ENCODE results near the gene WDFY4.

WDFY4 gene

GRCh38 chr10:48926764-48927540 is 242.3 kb downstream of the WDFY4 start:
- no peak overlapping the region for H3K27ac ChIP-seq
- DNase-seq (ENCODE audit: low read depth, low spot score) = no peak

GRCh38 chr10:48929413-48929990 is 244.8 kb downstream of the WDFY4 start:
- H3K27ac ChIP-seq = no peak overlapping the region
- no peak for DNase-seq (ENCODE audit: low read depth, low spot score)

- DNase-seq (ENCODE audit: low read depth, low spot score) = no peak
- no peak overlapping the region for H3K27ac ChIP-seq
Measured at GRCh38 chr10:48931188-48931587, 246.5 kb downstream of the WDFY4 start.

GRCh38 chr10:48932831-48933664 is 248.4 kb downstream of the WDFY4 start:
- no peak overlapping the region for H3K27ac ChIP-seq
- no peak for DNase-seq (ENCODE audit: low read depth, low spot score)

GRCh38 chr10:48934672-48935501 is 250.2 kb downstream of the WDFY4 start:
- no peak for DNase-seq (ENCODE audit: low read depth, low spot score)

GRCh38 chr10:48935577-48935976 is 250.9 kb downstream of the WDFY4 start:
- no peak overlapping the region for H3K27ac ChIP-seq
- no peak for DNase-seq (ENCODE audit: low read depth, low spot score)

More at GRCh38 chr10:48934672-48935501, 250.2 kb downstream of the WDFY4 start:
- no peak overlapping the region for H3K27ac ChIP-seq

DNA sequence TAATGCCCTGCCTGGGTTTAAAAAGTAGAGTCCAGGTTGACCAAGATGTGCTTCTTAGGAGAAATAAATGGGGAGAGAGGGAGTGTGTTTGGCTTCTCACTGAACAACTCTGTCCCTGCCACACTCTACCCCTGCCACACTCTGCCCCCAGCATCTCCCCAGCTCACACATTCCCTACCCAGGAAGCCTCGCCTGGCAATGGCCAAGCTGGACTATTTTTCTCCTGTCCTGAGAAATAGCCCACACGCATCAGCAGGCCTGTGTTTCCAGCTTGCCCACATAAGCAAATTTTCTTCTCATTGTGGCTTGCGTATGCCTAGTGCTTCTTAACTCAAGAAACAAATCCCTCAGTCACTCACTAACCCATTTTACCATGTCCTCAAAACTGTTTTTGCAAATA is 253.1 kb downstream of the WDFY4 start:
- no peak for DNase-seq (ENCODE audit: low read depth, low spot score)
- H3K27ac ChIP-seq = no peak overlapping the region

DNA sequence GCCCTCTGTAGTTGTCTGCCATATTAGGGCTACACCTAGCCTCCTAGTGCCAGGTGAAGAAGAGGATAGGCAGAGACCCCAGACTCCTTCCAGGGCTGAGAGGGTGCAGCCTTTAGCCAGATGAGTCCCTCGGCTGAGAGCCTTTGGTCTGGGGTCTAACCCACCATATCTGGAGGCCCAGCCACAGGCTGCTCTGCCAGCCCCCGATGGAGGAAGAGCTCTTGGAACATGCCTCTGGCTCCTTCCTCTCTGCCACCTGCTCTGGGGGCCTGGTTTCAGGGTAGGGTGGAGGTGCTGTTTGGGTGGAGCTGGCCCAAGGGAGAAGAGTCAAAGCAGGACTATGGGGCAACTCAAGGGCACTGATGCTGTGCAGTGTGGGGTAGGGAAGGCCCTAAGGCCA is 253.6 kb downstream of the WDFY4 start:
- H3K27ac ChIP-seq = no peak overlapping the region
- DNase-seq (ENCODE audit: low read depth, low spot score) = no peak

GRCh38 chr10:48938990-48939536 is 254.4 kb downstream of the WDFY4 start:
- H3K27ac ChIP-seq = no peak overlapping the region
- DNase-seq (ENCODE audit: low read depth, low spot score) = no peak

GRCh38 chr10:48939790-48940325 is 255.2 kb downstream of the WDFY4 start, which contains the start of gene LRRC18:
Gene LRRC18, minus strand, starts transcription at chr10:48939840. Its CDS starts 25,685 bp downstream, at chr10:48914155.
- no peak for DNase-seq (ENCODE audit: low read depth, low spot score)
- no peak within 1 kb of the TSS for H3K27ac ChIP-seq

GRCh38 chr10:48940372-48940771 is 255.7 kb downstream of the WDFY4 start:
- no peak overlapping the region for H3K27ac ChIP-seq
- DNase-seq (ENCODE audit: low read depth, low spot score) = no peak

GRCh38 chr10:48940958-48941357 is 256.3 kb downstream of the WDFY4 start:
- no peak overlapping the region for H3K27ac ChIP-seq
- no peak for DNase-seq (ENCODE audit: low read depth, low spot score)

- H3K27ac ChIP-seq = no peak overlapping the region
- no peak for DNase-seq (ENCODE audit: low read depth, low spot score)
Measured at GRCh38 chr10:48941427-48942075, 256.9 kb downstream of the WDFY4 start.

- no peak overlapping the region for H3K27ac ChIP-seq
- no peak for DNase-seq (ENCODE audit: low read depth, low spot score)
Measured at GRCh38 chr10:48943096-48943495, 258.4 kb downstream of the WDFY4 start.

GRCh38 chr10:48944171-48944570 is 259.5 kb downstream of the WDFY4 start:
- DNase-seq (ENCODE audit: low read depth, low spot score) = no peak
- H3K27ac ChIP-seq = no peak overlapping the region

- no peak for DNase-seq (ENCODE audit: low read depth, low spot score)
- H3K27ac ChIP-seq = no peak overlapping the region
Measured at GRCh38 chr10:48945441-48946130, 260.9 kb downstream of the WDFY4 start.

DNA sequence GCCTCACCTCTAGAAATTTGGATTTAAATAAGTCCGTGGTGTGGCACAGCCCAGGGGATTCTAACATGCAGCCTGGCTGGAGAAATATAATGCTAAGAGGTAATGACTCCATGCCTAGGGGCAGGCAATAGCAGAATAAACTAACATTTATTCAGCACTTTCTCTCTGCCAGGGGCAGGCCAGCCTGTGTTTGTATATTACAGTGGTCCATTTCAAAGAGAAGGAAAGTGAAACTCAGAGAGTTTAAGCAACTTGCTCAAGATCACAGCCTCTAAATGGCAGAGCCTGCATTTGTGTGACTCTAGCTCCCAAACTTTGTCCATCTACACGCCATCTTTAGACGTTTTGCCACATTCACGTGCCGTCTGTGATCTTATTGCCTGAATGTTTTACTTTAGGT is 261.7 kb downstream of the WDFY4 start:
- DNase-seq (ENCODE audit: low read depth, low spot score) = no peak
- H3K27ac ChIP-seq = no peak overlapping the region

- no peak for DNase-seq (ENCODE audit: low read depth, low spot score)
- no peak overlapping the region for H3K27ac ChIP-seq
Measured at GRCh38 chr10:48946891-48947500, 262.3 kb downstream of the WDFY4 start.

Data from epithelial cell of prostate (primary cell).